Midbrain (tissue), 1 donor: ENCODE results near the gene KLF15.
A peak's percentile ranks its signal among the peaks of the same experiment; 100 is the strongest.

Source experiments
- DNase-seq: peaks from one replicate; lab custom pipeline; 2025; lab: John Stamatoyannopoulos, UW

KLF15 gene

DNA sequence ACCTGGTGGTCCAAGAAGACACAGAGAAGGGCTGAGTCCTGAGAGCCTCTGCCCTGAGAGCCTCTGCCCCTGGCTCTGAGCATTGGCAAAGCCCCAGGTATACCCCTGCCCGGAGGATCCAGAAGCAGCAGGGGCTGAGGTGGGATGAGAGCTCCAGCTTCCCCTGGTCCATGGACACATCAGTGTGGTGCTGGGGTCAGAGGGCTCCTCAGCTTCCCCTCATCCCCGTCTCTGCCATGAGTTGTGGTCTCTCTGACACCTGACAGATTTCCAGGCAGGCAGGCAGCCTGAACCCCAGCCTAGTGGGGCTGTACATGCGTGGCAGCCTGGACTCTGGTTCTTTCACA, 3.5 kb upstream of the KLF15 start:
- DNase-seq = no peak

DNA sequence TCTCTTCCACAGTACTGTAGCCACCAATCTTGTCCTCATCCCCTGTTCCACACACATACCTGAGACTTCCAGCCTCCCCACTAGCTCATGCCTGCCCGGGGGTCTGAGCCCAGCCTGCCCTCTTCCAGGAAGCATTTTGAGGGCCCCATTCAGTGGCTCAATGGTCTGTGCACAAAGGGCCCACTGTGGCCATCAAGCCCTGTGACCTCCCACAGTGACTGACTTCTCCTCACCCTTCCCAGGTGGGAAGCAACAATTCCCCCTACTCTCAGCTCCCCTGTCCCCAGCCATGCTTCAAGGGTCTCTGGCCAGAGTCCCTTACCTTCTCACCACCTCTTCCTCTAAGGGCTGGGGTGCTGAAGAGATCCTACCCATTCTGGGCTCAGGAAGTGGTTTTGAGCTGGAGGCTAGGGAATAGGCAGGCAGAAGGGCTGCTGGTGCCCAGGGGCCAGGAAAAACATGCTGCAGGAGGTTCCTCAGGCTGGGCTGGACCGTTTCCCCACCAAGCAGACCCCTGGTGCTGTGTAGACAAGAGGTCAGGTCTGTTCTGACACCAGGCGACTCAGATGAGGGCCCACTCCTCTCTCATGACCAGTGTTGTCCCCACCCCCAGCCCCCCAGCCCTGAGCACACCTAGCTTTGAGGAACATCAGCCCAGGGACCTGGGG, 3.0 kb upstream of the KLF15 start:
- DNase-seq = no peak

DNA sequence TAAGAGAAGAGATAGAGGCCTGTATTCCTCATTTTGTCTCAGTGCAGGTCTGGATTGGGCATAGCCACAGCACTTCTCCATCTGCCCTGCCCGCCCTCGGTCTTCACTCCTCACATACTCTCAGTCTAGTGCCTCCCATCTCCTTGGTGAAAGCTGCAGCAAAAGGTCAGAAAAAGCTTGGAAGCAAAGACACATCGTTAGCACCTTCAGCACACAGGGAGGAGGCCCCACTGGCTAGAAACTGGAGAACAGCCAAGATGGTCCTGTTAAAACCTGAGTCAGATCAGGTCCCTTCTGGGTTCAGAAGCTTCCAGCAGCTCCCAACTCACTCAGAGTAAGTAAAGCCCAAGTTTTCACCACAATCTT, 1.6 kb upstream of the KLF15 start:
- DNase-seq = no peak

DNA sequence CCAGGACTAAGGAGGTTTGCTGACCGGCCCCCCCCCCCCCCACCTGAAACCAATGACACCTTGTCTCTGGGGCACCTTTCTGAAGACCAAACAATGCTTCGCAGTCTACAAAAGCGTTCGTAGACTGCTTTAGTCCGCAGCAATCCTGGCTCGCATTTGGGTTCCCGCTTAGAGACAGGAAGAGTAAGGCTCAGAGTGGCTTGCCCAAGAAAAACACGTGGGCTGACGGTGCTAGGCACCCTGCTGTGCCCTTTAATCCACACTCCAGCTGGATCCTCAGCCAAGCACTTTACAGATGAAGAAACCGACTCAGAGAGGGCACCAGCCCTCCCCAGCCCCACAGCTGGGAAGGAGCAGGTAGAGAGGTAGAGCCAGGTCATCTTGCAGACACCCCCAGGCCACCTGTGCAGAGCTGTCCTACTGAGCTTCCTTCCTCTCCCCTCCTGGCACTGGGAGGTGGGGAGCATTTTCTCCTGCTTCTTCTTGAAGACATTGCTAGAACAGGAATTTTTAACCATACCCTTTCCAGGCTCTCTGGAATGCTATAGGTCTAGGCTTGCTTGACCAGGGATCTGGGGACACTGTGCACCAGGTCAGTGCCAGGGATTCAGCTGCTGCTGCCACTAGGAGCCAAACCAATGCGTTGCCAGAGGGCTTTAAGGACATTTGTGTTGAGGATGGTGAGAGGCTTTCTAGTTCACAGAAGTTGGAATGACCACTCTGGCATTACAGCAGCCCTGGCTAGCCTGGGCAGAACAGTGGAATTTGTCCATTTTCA, 1.0 kb upstream of the KLF15 start:
- DNase-seq = peak; percentile 71

DNA sequence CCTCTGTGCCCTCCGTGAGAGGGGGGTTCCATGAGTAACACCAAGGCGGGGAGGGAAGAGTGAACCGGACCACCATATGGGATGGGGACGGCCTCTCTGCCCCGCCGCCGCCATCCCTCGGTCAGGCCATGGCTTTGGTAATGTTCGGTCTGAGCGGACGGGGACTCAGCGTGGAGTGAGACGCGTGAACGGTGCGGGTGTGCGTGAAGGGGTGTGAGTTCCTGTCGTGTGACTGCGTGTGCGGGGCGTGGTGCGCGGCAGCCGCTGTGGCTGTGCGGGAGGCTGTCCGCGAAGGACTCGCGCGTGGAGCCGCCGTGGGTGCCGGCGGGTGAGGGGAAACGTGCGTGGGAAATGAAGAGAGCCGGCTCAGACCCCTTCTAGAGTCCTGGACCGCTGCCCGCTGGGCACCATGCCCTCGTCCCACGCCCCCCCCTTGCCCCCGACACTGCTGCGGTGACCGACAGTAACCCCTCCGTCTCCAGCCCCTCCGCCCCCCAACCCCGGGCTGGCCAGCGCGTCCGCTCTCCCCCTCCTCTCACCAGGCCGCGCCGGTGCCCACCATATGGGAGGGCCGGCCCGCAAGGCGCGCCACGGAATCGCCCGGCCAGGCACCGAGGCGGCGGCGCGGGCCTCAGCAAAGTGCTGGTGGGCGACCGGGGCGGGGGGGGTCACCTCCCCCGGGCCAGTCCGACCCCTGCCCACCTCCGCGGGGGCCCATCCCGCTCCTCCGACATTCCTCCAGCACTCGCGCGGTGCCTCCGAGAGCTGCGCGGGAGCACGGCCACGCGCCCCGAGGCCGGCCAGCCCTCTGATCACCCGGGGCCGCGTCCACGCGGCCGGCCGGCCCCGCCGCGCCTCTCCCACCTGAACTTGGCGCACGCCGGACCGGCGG, 589 bp downstream of the KLF15 start:
- peak; percentile 57 for DNase-seq

DNA sequence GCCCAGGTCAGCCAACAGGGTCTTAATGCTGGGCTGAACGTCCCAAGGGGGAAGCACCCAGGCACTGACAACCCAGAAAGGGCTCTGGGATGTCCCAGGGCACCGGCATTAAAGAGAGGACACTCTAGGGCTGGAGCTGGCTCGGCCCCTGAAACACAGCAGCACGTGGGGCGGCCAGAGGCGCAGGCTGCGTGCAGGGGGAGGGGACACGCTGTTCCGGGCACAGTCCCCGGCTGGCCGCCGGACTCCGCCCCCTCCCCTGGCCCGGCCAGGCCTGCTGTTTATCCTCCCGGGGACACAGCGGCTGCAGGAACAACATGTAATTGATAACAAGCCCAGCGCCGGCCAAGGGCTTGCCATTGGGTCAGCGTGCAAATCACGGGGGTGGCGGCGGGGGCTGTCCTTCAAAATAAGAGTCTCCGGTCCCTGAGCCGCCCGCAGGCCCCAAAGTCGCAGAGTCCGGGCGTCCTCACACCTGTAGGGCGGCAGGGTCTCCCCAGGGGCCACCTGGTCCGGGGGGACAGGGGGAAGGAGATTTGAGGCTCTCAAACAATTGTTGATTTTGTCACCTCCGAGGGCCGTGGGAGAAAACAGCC, 1.3 kb downstream of the KLF15 start:
- DNase-seq = peak; percentile 97

DNA sequence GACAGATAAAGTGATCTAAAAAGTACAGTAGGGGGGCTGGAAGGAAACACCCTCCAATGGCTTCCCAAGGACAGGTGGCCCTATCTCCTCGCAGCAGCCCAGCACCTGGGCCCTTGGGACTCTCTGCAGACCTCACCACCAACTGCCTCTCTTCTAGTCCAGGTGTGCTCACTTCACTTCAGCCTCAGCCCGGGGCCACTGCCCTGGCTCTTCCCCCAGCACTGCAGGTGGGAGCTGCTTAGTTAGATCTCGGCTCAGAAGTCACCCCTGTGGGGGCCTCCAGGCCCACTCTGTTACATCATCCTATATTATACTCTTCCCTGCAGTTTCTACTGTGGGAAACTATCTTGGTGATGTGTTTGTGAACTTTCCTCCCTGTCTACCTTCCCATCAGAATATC, 2.0 kb downstream of the KLF15 start:
- DNase-seq = no peak

DNA sequence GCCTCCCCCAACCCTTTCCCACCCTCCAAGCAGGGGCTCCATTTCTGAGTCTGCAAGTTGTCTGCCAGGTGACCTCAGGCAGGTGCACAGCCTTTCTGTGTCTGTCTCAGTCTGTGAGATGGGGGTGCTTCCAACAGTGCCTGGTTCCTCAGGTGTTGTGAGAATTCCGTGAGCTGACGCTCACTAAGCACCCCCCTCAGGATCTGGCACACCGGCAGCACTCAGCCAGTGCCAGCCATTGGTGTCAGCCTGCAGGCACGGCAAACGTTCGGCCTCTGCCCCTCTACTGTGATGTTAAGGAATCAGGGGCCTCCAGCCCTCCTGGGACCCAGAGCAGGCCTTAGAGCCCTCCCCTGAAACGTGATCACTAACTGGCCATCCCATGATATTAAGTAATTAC, 2.4 kb downstream of the KLF15 start:
- DNase-seq = no peak

DNA sequence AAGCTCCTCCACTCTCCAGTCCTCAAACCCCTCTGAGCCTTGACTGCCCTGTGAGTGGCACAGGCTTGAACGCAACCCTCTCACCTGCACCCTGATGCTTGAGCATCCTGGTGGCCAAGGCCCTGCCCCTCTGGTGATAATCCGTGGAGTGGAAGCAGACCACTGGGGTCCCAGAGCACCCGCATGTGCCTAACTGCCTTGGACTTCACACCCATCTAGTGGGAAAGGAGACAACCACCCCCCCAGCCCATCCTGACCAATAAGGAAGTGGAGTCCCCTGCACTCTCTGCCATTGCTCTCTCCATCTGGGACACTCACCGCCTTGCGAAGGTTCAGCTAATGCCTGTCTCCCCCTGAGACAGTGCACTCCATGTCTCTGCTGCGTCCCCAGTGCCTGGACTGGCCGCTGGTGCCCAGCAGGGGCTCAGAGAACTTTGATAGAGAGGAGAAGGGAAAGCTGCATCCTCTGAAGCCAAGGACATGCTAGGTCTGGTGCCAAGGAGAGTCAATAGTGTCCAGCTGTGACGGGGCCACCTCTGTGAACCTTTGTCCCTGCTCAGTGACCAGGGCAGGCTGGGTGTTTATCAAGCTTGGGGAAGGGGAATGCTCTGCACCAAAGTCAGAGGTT, 3.4 kb downstream of the KLF15 start:
- DNase-seq = no peak

DNA sequence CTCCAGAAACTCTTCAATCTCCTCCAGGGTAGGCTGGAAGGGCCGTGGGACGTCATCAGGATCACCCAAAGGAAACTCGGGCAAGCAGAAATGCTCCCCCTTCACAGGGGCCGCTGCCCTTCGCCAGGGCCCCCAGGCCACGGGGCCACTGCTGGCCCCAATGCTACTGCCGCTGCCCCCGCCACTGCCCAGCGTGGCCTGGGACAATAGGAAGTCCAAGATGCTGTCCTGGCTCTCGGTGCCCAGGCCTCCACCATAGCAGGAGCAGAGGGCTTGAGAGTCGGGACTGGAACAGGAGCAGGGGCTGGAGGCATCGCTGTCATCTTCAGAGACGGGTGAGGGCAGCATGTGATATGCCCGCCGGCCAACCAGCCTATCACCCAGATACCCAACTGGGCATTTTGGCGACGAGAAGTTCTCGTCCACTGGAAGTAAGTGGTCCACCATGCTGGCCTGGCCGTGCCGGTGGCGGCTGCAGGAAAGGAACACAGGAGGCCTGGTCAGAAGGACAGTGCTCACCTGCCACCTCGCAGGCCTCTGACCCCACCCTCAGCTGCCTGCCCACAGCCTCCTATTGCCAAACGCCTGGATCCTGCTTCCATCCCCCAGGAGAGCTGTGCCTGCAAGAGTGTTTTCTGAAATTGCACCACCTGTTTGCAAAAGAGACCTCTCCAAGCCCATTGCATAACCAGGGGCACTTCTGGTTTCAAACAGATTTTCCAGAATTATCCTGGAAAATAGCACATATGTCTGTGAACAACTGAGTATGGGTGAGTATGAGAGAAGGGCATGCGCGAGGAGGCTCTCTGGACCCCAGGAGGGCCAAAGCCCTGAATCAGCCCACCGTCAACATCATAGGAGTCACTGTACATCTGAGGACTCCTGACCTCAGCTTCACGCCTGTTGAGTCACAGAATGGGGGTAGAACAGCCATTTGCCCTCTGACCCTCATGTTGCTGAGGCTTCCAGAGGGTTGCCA, 4.4 kb downstream of the KLF15 start:
- no peak for DNase-seq

DNA sequence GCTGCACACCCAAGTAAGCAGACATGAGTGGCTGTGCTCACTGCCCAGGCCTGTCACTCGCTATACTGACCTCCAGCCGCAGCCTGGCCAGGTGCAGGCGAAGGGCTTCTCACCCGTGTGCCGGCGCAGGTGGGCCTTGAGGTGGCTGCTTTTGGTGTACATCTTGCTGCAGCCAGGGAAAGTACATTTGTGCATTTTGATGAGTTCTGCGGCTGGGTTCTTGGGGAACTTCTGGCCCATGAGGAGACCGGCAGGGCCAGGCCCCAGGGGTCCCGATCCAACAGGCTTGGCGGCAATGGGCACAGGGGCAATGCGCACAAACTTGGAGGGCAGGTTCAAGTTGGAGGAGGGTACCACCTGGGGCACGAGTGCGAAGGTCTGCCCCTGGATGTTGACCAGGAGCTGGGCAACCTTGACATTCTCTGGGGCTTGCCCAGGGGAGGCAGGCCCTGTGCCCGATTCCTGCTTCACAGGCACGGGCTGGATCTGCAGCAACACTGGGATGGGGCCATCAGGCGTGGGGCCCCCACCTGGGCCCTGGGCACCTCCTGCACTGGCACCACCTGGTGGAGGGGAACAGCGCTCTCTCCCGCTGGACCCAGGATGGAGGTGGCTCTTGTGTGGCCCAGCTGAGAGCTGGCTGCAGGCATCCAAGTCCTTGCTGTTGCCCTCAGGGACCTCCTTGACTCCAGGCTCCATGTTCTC, 5.3 kb downstream of the KLF15 start:
- DNase-seq = no peak

DNA sequence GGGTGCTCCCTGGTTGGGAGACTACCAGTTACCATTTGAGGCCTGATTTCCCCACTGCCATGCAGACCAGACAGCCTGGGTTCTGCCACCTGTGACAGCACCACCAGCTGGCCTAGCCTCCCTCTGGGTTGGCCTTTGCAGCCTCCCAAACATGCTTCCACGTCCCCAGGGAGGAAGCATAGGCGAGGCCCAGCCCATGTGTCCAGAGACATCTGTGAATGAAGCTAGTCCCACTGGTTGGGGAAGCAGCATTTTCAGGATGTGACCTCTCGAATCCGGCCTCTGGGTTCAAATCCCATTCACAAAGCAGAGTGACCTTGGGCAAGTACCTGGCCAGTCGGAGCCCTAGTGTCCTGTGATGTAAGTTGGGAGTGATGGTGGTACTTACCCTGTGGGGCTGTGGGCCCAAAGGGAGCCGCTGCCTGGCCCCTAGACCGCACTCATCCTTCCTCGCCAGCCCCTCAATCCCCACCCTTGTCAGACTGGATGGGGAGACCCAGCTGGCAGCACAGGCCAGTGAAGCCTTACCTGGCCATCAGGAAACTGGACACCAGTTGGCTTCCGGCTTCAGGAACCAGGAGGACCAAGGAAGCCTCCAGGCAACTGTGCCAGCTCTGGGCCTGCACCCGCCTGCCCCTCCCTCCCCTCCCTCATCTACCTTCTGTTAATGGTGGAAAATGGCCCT, 6.0 kb downstream of the KLF15 start:
- DNase-seq = no peak

DNA sequence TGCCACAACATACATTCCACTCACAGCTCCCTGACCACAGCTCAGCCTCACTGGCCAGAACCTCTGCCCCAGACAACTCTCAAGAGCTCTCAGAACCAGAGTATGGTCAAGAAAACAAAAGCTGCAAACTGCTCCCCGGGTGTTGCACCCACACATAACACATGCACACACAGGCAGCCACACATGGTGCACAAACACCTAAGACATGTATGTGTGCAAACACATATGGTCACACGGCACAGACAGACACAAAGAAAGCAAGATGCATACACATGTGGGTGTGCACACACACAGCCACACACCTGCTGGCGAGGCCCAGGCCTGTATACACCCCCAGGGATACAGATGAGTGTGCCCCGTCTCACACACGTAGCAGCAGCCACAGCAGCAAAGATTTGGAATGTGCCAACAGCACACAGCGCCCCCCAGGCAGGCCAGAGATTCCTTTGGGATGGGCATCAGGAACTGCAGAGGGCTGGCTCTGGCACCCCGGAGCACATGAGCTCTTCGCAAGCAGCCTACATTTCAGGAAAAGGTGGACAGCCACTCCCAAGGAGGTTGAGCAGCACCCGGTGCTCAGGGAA, 6.6 kb downstream of the KLF15 start:
- DNase-seq = no peak

DNA sequence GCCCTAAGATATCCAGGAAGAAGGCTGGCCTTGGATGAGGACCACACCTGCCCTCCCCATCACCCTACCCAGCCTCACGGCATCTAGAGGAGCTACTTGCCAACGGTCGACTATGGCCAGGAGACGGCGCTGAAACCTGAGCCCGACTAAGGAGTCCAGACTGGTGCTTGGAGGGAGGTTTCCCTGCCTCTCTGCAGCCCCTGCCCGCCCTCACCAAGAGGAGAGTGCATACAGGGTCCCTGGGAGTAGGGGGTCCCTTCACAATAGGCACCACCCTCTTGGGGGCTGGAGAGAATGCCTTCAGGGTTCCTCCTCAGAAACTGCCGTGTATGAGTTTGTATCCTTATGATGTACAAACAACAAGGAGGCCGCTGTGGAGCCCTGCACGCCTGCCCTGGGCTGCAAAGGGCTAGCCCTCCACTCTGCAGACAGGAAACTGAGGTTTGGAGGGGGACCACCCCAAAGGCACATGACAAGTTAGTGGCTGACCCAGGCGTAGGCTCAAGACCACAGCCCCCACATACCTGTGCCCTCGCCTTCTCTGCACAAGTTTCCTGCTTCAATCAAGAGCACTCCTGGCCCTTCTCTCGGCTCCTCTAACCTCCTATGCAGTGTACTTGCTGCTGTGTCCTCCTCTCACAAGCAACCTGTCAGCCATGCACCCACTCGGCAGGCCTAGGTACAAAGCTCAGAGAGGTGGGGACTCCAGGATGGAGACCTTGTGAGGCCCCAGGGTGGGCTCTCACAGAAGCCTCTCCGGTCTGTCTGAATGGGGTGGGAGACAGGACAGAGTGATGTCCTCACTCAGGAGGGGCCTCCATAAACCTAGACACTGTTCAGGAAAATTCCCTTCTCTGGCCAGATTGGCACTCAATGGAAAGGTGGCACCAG, 7.4 kb downstream of the KLF15 start:
- DNase-seq = no peak

DNA sequence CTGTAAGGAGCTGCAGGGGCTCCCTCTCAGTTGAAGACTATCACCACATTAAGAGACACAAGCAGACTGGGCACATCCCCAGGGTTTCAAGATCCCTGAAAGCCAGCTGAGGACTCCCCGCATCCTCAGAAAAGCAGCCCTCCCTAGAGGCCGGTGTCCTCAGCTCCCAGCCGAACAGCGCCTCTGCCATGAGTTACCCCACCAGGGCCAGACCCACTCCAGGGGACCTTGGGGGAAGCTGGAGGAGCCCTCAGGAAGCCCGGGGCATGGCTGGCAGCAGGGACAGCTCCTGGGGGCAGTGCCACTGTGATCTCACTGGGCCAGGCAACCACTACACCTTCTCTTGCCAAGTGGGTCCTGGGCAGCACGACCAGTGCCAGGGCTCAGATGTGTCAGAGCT, 8.1 kb downstream of the KLF15 start:
- no peak for DNase-seq

DNA sequence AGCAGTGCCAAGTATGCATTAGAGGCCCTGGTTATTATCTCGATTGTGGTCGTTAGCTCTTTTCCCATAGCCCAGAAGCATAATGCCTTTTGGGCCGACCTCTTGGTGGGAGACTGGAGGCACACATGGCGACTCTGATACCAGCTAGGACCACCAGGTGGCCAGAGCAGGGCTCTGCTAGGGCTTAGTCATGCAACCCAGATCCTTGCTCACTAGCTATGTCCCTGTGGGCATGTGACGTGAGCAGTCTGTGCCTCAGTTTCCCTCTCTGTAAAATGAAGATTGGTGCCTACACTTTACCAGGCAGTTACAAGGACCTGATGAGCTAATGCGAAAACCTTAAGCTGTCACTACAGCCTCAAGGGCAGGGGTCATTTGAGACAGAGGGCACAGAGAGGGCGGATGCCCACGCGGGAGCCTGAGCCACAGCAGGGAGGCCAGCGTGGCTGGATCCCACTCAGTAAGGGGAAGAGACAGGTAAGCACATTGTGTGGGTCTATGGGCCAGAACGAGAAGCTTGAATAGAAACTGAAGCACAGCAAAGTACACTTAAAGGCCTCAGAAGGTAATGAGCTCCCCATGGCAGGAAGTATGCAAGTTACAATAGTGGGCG, 8.8 kb downstream of the KLF15 start:
- DNase-seq = no peak

DNA sequence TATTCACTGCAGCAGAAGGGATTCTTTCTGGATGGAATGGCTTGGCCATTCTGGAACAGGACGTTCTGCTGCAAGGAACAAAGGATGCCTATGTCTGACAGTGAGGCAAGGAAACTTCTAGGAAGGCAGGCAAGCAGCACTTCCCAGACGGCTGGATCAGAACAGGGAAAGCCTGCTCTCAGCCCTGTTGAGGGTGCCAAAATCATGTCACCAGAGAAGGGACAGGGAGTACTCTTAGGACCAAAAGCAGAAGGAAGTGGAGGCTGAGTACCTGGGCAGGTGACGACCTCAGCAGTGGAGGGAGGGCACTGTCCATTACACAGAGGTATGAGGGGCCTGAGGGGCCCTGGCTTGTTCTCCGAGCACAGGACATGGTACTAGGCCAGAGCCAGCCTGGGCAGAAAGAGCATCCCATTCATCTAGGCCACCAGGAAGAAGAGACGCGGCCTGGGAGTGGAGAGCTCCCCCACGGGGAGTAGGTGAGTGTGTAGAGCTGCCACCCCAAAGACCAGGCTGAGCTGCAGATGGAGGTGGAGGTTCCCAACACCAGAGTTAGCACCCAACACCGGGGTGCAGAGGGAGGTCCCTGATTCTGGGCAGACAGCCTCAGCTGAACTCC, 9.6 kb downstream of the KLF15 start:
- DNase-seq = peak; percentile 32
